HEK293 (cell line): Measurements from ENCODE around the gene BPNT1.

Experiments used
- FEZF1 ChIP-seq: fragments of 450-650 bp; formaldehyde crosslinking; IDR thresholded peaks from 2 replicates; pipeline ENCODE4 v1.5.1; 2016; ENCODE audit warnings: missing biosample characterization, missing genetic modification characterization
- GLIS1 ChIP-seq: fragments of 450-650 bp; formaldehyde crosslinking; IDR thresholded peaks from 2 replicates; pipeline ENCODE4 v1.5.1; 2016; ENCODE audit warnings: missing biosample characterization, missing genetic modification characterization
- KLF17 ChIP-seq: fragments of 450-650 bp; formaldehyde crosslinking; IDR thresholded peaks from 2 replicates; pipeline ENCODE4 v1.5.1; 2016; ENCODE audit warnings: missing biosample characterization, missing genetic modification characterization
- REST ChIP-seq: fragments of 450-650 bp; formaldehyde crosslinking; IDR thresholded peaks from 2 replicates; pipeline ENCODE4 v1.5.1; 2016; ENCODE audit warnings: missing biosample characterization, missing genetic modification characterization
- SCRT2 ChIP-seq: fragments of 450-650 bp; formaldehyde crosslinking; IDR thresholded peaks from 2 replicates; pipeline ENCODE4 v1.5.1; 2016; ENCODE audit warnings: missing biosample characterization, missing genetic modification characterization
- SP2 ChIP-seq: fragments of 450-650 bp; formaldehyde crosslinking; IDR thresholded peaks from 2 replicates; pipeline ENCODE4 v1.5.1; 2016; ENCODE audit warnings: missing biosample characterization, missing genetic modification characterization
- SP3 ChIP-seq: fragments of 450-650 bp; formaldehyde crosslinking; IDR thresholded peaks from 2 replicates; pipeline ENCODE4 v1.5.1; 2016; ENCODE audit warnings: missing biosample characterization, missing genetic modification characterization
- SP7 ChIP-seq: fragments of 450-650 bp; formaldehyde crosslinking; IDR thresholded peaks from 2 replicates; pipeline ENCODE4 v1.5.1; 2016; ENCODE audit warnings: missing biosample characterization, missing genetic modification characterization
- ZFP3 ChIP-seq: fragments of 450-650 bp; formaldehyde crosslinking; IDR thresholded peaks from 2 replicates; pipeline ENCODE4 v1.5.1; 2016; ENCODE audit warnings: low read depth, missing biosample characterization, missing genetic modification characterization
- ZNF10 ChIP-seq: fragments of 450-650 bp; formaldehyde crosslinking; IDR thresholded peaks from 2 replicates; pipeline ENCODE4 v1.5.1; 2017; ENCODE audit warnings: missing biosample characterization, missing genetic modification characterization
- ZNF121 ChIP-seq: fragments of 450-650 bp; formaldehyde crosslinking; IDR thresholded peaks from 2 replicates; pipeline ENCODE4 v1.5.1; 2016; ENCODE audit warnings: missing biosample characterization, missing genetic modification characterization
- ZNF157 ChIP-seq: fragments of 450-650 bp; formaldehyde crosslinking; IDR thresholded peaks from 2 replicates; pipeline ENCODE4 v1.5.1; 2016; ENCODE audit warnings: missing biosample characterization, missing genetic modification characterization
- ZNF184 ChIP-seq: fragments of 450-650 bp; IDR thresholded peaks from 2 replicates; pipeline ENCODE4 v1.5.1; 2018; ENCODE audit warnings: missing biosample characterization, mild to moderate bottlenecking, missing genetic modification characterization
- ZNF211 ChIP-seq: fragments of 450-650 bp; formaldehyde crosslinking; IDR thresholded peaks from 2 replicates; pipeline ENCODE4 v1.5.1; 2016; ENCODE audit warnings: low read depth, missing biosample characterization, missing genetic modification characterization
- ZNF24 ChIP-seq: fragments of 450-650 bp; formaldehyde crosslinking; IDR thresholded peaks from 2 replicates; pipeline ENCODE4 v1.5.1; 2016; ENCODE audit warnings: missing biosample characterization, missing genetic modification characterization
- ZNF274 ChIP-seq, 2 experiments: fragments of 200-500 bp in 1 of 2; fragments of 450-650 bp in 1 of 2; sonication (Bioruptor generic) in 1 of 2; formaldehyde crosslinking in 1 of 2; IDR thresholded peaks; 2 replicates each; pipeline versions ENCODE4 v1.5.1 to v1.6.1; 2014 to 2016; ENCODE audit warnings: borderline replicate concordance in 1 of 2, inconsistent platforms in 1 of 2, low read length in 1 of 2, missing biosample characterization in 1 of 2, missing genetic modification characterization in 1 of 2
- ZNF280C ChIP-seq: fragments of 450-650 bp; formaldehyde crosslinking; IDR thresholded peaks from 2 replicates; pipeline ENCODE4 v1.5.1; 2016; ENCODE audit warnings: missing biosample characterization, missing genetic modification characterization
- ZNF350 ChIP-seq: fragments of 450-650 bp; formaldehyde crosslinking; IDR thresholded peaks from 2 replicates; pipeline ENCODE4 v1.5.0; 2017; ENCODE audit warnings: missing biosample characterization, mild to moderate bottlenecking, missing genetic modification characterization
- ZNF366 ChIP-seq: fragments of 450-650 bp; formaldehyde crosslinking; conservative IDR thresholded peaks from 2 replicates; pipeline ENCODE4 v1.5.1; 2016; ENCODE audit warnings: missing biosample characterization, missing genetic modification characterization
- ZNF398 ChIP-seq: fragments of 450-650 bp; formaldehyde crosslinking; IDR thresholded peaks from 2 replicates; pipeline ENCODE4 v1.5.1; 2017; ENCODE audit warnings: missing biosample characterization, missing genetic modification characterization
- ZNF416 ChIP-seq: fragments of 450-650 bp; formaldehyde crosslinking; IDR thresholded peaks from 2 replicates; pipeline ENCODE4 v1.5.1; 2016; ENCODE audit warnings: missing biosample characterization, missing genetic modification characterization
- ZNF510 ChIP-seq: fragments of 450-650 bp; formaldehyde crosslinking; IDR thresholded peaks from 2 replicates; pipeline ENCODE4 v1.5.1; 2018; ENCODE audit warnings: mild to moderate bottlenecking, missing genetic modification characterization, missing biosample characterization; ENCODE audit not compliant: insufficient replicate concordance
- ZNF513 ChIP-seq: fragments of 450-650 bp; IDR thresholded peaks from 2 replicates; pipeline ENCODE4 v1.5.1; 2018; ENCODE audit warnings: missing biosample characterization, missing genetic modification characterization
- ZNF621 ChIP-seq: fragments of 450-650 bp; formaldehyde crosslinking; IDR thresholded peaks from 2 replicates; pipeline ENCODE4 v1.5.1; 2017; ENCODE audit warnings: missing biosample characterization, missing genetic modification characterization
- ZNF654 ChIP-seq: fragments of 450-650 bp; formaldehyde crosslinking; IDR thresholded peaks from 2 replicates; pipeline ENCODE4 v1.5.1; 2016; ENCODE audit warnings: low read depth, missing biosample characterization, missing genetic modification characterization
- ZNF704 ChIP-seq: fragments of 450-650 bp; formaldehyde crosslinking; IDR thresholded peaks from 2 replicates; pipeline ENCODE4 v1.5.1; 2016; ENCODE audit warnings: missing biosample characterization, missing genetic modification characterization

The BPNT1 gene

GRCh38 chr1:220119043-220119512, 29.5 kb upstream of the BPNT1 start (continued):
- no peak for TF ChIP-seq ZNF274 (IDR thresholded peaks at IDR 0.05; ENCODE audit: low read length)
- no peak for TF ChIP-seq ZNF274 (tag by site-specific recombination; IDR thresholded peaks at IDR 0.05; ENCODE audit: borderline replicate concordance)
- TF ChIP-seq SP3 (tag by site-specific recombination): peak; percentile 56
- TF ChIP-seq ZNF510 (tag by site-specific recombination): no peak
- TF ChIP-seq KLF17 (tag by site-specific recombination): peak; percentile 89; the same call in 1 of the 2 replicates
- TF ChIP-seq SCRT2 (tag by site-specific recombination): no peak
- peak; percentile 98 for TF ChIP-seq FEZF1 (tag by site-specific recombination)
- TF ChIP-seq ZNF280C (tag by site-specific recombination): no peak
- TF ChIP-seq ZNF184 (tag by site-specific recombination): no peak
- no peak for TF ChIP-seq ZNF350 (tag by site-specific recombination)
- TF ChIP-seq ZNF513 (tag by site-specific recombination): peak; percentile 34; the same call in 1 of the 2 replicates
- TF ChIP-seq ZNF211: no peak
- TF ChIP-seq ZNF416: no peak
- no peak for TF ChIP-seq ZNF157
- TF ChIP-seq ZNF10 (tag by site-specific recombination): peak; percentile 94
- TF ChIP-seq REST (tag by site-specific recombination): no peak; the same call in 1 of the 2 replicates
- peak; percentile 100 for TF ChIP-seq SP7 (tag by site-specific recombination)
- TF ChIP-seq ZNF398 (tag by site-specific recombination): no peak; the same call in none of the 2 replicates
- TF ChIP-seq ZNF24 (tag by site-specific recombination): peak; percentile 99
- TF ChIP-seq ZNF704 (tag by site-specific recombination): no peak
- TF ChIP-seq GLIS1 (tag by site-specific recombination): no peak
- no peak for TF ChIP-seq ZNF121
- TF ChIP-seq ZNF654 (tag by site-specific recombination): no peak; the same call in 1 of the 2 replicates
- peak; percentile 39 for TF ChIP-seq SP2 (tag by site-specific recombination)
- TF ChIP-seq ZNF366: peak; percentile 96
- TF ChIP-seq ZNF621 (tag by site-specific recombination): no peak
- no peak for TF ChIP-seq ZFP3 (tag by site-specific recombination)
